Heart left ventricle (tissue), 16 donors: ENCODE measurements around the gene KCNMA1. TPM values are rescaled to one million over a fixed set of nuclear protein-coding genes. Genes with fewer than 3 reads are reported as not detected.

Source experiments
- ATAC-seq, 4 donors: fragments of 200-7000 bp; cut with Tn5 transposase; one replicate each; pipeline ENCODE4 v1.9.1; 2020 to 2022; ENCODE audit warnings: moderate library complexity in 4 of 4, mild to moderate bottlenecking in 3 of 4, moderate number of reproducible peaks in 1 of 4
- DNase-seq, 5 donors: peaks; one replicate each; pipeline ENCODE4 v3.0.0-alpha.2; 2020
- H3K27ac ChIP-seq, 12 donors: fragments of 200-600 bp; sonication (generic) in 4 of 12; one replicate each; pipeline versions ENCODE4 v1.5.0 to v1.8.0; 2016 to 2022; ENCODE audit warnings: mild to moderate bottlenecking in 2 of 12
- H3K27me3 ChIP-seq, 9 donors: fragments of 200-600 bp; sonication (generic) in 2 of 9; one replicate each; pipeline versions ENCODE4 v1.5.1 to v1.8.0; 2016 to 2022; ENCODE audit warnings: mild to moderate bottlenecking in 3 of 9
- H3K36me3 ChIP-seq, 9 donors: fragments of 200-600 bp; sonication (generic) in 2 of 9; one replicate each; pipeline versions ENCODE4 v1.5.0 to v1.8.0; 2018 to 2022; ENCODE audit warnings: mild to moderate bottlenecking in 2 of 9
- H3K4me1 ChIP-seq, 12 donors: fragments of 200-600 bp; sonication (generic) in 4 of 12; one replicate each; pipeline versions ENCODE4 v1.5.0 to v1.8.0; 2016 to 2022; ENCODE audit warnings: mild to moderate bottlenecking in 3 of 12
- H3K4me3 ChIP-seq, 12 donors: fragments of 200-600 bp; sonication (generic) in 4 of 12; one replicate each; pipeline versions ENCODE4 v1.5.0 to v1.8.0; 2017 to 2022; ENCODE audit warnings: mild to moderate bottlenecking in 9 of 12, moderate library complexity in 4 of 12
- H3K9me3 ChIP-seq, 12 donors: fragments of 200-600 bp; sonication (generic) in 4 of 12; one replicate each; pipeline versions ENCODE4 v1.5.0 to v1.8.0; 2016 to 2022; ENCODE audit warnings: mild to moderate bottlenecking in 1 of 12
- POLR2A ChIP-seq, 2 donors: fragments of 450-650 bp; IDR thresholded peaks; one replicate each; pipeline ENCODE4 v1.6.1; 2017; ENCODE audit warnings: antibody characterized with exemption in 2 of 2, mild to moderate bottlenecking in 2 of 2, moderate library complexity in 2 of 2
- WGBS, 4 donors: extraction: QIAGEN DNeasy Blood & Tissue Kit in 2 of 4; methylation state at CpG; one replicate each; pipeline versions ENCODE4 v1.1.5 to v1.1.7; 2013 to 2018; 5-methylcytosine and 5-hydroxymethylcytosine counted together
- intact Hi-C, 10 donors: fragments of 100-400 bp; cut with DNase I; formaldehyde crosslinking; loops; one replicate each; pipeline versions ENCODE4 v1.11.1 to v1.14.2; 2022
- polyA plus RNA-seq, 2 donors: library from polyadenylated mRNA; stranded (reverse); fragments of 200-250 nt; gene quantifications; one replicate each; pipeline ENCODE4 v1.2.3, GENCODE V29; 2013
- total RNA-seq, 9 donors: library from RNA; depleted of rRNA in 2 of 9; stranded (reverse); fragments of >200 nt in 2 of 9; fragmentation: NEBNext Ultra II Directional in 3 of 9; extraction: Animal tissue kit (Norgen Biotek cat#: 25700) in 3 of 9; gene quantifications; one replicate each; pipeline versions ENCODE4 v1.1.0 to v1.2.4, GENCODE V29; 2016 to 2023
- TF ChIP-seq, protein P1 (sequence below), 12 donors: fragments of 200-600 bp; sonication (generic) in 4 of 12; IDR thresholded peaks; one replicate each; pipeline versions ENCODE4 v1.5.0 to v1.8.0; 2018 to 2022; ENCODE audit warnings: antibody characterized with exemption in 12 of 12, mild to moderate bottlenecking in 5 of 12
- donor health status: ischemic (EF 13 %, LVEDD 7.1; RV severe dilation, severe dysfunction).
- donor health status: healthy with polysubstance abuse.
- donor health status: DM: no; HTN: yes; CAD: no.
- donor health status: DM: no; HTN: no; CAD: no.
- donor health status: ischemic (EF 25% LVEDD 6.9; RV normal size, moderate dysfunction).
- donor health status: ischemic (EF 25% LVEDD 5.7; RV mildly dilated, moderate dysfunction).
- donor health status: healthy.
- donor health status: DM: yes; HTN: yes; CAD: no.
- donor health status: ischemic (EF 35%, LVEDD 5.7; RV mildly dilated, moderate dysfunction).
- donor health status: nonischemic (EF 11% LVEDD 7.7; RV severe dilation, severe dysfunction).
- donor health status: DM: yes; HTN: yes; CAD: no.
- donor health status: PGD.
- donor health status: ischemic (EF 29% LVEDD 5.4; RV normal size, mild dysfunction).
- donor health status: nonischemic (EF 23%, LVEDD 6.1; RV moderate dilation, normal function).

KCNMA1 gene
- total and polyA plus RNA-seq, 11 donors = 0.39 to 8.7 (median 1.7) TPM

DNA sequence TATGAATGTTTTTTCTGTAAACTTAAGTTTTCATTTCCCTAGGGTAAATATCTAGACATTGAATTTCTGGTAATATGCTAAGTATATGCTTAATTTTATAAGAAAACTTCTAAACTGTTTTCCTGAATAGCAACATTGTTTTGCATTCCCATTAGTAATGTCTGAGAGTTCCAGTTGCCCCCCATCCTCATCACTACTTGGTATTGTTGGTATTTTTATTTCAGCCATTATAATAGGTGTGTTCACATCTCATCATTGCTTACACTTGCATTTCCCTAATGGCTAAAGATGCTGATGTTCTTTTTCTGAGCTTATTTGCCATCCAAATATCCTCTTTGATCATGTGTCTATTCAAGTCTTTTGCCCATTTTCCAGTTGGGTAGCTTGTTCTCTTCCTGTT lies 269.6 kb downstream of the KCNMA1 start:
- Histone ChIP-seq H3K36me3 (no peaks in the 10 kb centered on the region), H3K4me1 (no peaks in the 10 kb centered on the region), H3K27ac (no peak overlapping the region), H3K27me3 (no peaks in the 10 kb centered on the region), H3K9me3 (peaks cover 0 to 23% (median 5%) of the 10 kb centered on the region in 12 donors), H3K4me3 (no peak overlapping the region)
- intact Hi-C loops = no loop called here
- no peak for DNase-seq
- no peak for TF ChIP-seq POLR2A (IDR thresholded peaks at IDR 0.05)
- TF ChIP-seq, protein P1, sequence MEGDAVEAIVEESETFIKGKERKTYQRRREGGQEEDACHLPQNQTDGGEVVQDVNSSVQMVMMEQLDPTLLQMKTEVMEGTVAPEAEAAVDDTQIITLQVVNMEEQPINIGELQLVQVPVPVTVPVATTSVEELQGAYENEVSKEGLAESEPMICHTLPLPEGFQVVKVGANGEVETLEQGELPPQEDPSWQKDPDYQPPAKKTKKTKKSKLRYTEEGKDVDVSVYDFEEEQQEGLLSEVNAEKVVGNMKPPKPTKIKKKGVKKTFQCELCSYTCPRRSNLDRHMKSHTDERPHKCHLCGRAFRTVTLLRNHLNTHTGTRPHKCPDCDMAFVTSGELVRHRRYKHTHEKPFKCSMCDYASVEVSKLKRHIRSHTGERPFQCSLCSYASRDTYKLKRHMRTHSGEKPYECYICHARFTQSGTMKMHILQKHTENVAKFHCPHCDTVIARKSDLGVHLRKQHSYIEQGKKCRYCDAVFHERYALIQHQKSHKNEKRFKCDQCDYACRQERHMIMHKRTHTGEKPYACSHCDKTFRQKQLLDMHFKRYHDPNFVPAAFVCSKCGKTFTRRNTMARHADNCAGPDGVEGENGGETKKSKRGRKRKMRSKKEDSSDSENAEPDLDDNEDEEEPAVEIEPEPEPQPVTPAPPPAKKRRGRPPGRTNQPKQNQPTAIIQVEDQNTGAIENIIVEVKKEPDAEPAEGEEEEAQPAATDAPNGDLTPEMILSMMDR (IDR thresholded peaks at IDR 0.05) = no peak
- ATAC-seq = no peak

DNA sequence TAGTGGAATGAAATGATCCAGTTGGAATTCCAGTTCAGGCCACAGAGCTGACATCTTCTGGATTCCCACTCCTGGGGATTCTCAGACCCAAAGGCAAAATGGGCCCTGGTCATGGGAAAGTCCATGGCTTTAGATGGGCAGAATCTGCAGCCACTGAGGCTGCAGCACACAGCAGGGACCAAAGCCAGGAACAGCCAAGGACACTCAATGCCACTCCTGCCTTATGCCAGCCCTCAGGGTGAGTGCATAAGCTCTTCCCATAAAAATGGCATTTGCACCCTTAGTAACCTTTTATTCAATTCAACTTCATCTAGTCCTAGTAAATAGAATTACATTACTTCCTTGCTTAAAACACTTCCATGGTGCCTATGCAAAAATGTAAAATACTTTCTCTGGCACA lies 274.4 kb downstream of the KCNMA1 start:
- DNase-seq (no peak), ATAC-seq (peak in 1 of 4 donors; percentile 60)
- H3K4me3 ChIP-seq = no peak overlapping the region
- no peaks in the 10 kb centered on the region for H3K4me1 ChIP-seq
- no peak overlapping the region for H3K27ac ChIP-seq
- no peaks in the 10 kb centered on the region for H3K27me3 ChIP-seq
- intact Hi-C loops = no loop called here
- H3K36me3 ChIP-seq = no peaks in the 10 kb centered on the region
- TF ChIP-seq, protein P1 (IDR thresholded peaks at IDR 0.05) = no peak
- no peak for TF ChIP-seq POLR2A (IDR thresholded peaks at IDR 0.05)
- H3K9me3 ChIP-seq = peaks cover 0 to 7% (median 0%) of the 10 kb centered on the region in 12 donors

DNA sequence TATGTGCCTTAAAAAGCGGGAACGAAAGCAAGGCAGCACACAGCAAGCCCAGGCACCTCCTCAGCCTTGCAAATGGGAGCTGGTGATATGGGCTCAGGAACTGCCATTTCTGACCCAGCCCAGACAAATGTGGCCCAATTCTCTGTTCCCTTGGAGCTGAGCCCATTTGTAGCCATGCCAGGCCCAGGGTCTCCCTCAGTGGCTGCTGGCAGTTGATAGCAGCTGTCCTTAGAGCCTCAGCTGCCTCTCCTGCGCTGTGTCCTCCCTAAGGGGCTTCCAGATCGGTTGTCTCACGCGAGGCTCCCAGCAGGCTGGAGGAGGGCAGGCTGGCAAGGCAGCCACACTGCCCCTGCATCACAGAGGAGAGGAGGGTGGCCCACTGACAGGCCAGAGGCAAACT lies 275.8 kb downstream of the KCNMA1 start:
- TF ChIP-seq, protein P1 (IDR thresholded peaks at IDR 0.05) = no peak
- no peak for TF ChIP-seq POLR2A (IDR thresholded peaks at IDR 0.05)
- H3K27me3 ChIP-seq = peaks cover 0 to 5% (median 0%) of the 10 kb centered on the region in 9 donors
- intact Hi-C loops = no loop called here
- ATAC-seq = no peak
- H3K27ac ChIP-seq = no peak overlapping the region
- no peak for DNase-seq
- no peak overlapping the region for H3K4me3 ChIP-seq
- WGBS, 4 donors = 79 to 100% (median 83%) methylated on average over 2 to 6 of the region's 6 CpGs
- H3K9me3 ChIP-seq = no peaks in the 10 kb centered on the region
- no peaks in the 10 kb centered on the region for H3K4me1 ChIP-seq
- H3K36me3 ChIP-seq = no peaks in the 10 kb centered on the region

DNA sequence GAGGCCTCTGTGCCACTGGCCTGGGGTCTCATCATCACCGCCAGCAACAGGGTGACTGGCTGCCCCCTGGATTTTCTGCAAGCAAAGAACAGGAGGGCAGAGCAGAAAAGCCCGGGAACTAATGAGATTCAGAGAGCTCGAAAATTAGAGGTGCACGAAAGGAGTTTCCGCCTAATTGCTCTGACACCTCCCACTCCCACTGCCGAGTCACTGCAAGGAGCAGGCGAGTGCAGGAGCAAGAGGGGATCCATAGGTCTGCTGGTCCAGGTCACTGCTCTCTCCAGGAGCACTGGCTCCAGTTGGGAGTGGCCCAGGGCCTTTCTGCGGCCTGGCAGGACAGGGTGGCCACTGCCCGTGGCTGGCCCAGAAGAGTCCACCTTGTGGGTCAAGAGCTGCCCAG lies 276.2 kb downstream of the KCNMA1 start:
- no peaks in the 10 kb centered on the region for H3K9me3 ChIP-seq
- intact Hi-C loops = no loop called here
- TF ChIP-seq, protein P1 (IDR thresholded peaks at IDR 0.05) = no peak
- TF ChIP-seq POLR2A (IDR thresholded peaks at IDR 0.05) = no peak
- DNase-seq (no peak), ATAC-seq (no peak)
- no peak overlapping the region for H3K4me3 ChIP-seq
- H3K36me3 ChIP-seq = no peaks in the 10 kb centered on the region
- H3K27ac ChIP-seq = no peak overlapping the region
- H3K4me1 ChIP-seq = no peaks in the 10 kb centered on the region
- H3K27me3 ChIP-seq = peaks cover 0 to 5% (median 0%) of the 10 kb centered on the region in 9 donors
- WGBS, 4 donors = 89 to 92% (median 91%) methylated on average over 6 to 9 of the region's 9 CpGs
